Liver (tissue), 9 donors: Measurements from ENCODE around the gene SMTNL2. TPM values are rescaled to one million over a fixed set of nuclear protein-coding genes. Genes with fewer than 3 reads are reported as not detected.

Source experiments
- DNase-seq: peaks from one replicate; pipeline ENCODE4 v3.0.0-alpha.2; 2017; ENCODE audit warnings: low spot score
- H3K27ac ChIP-seq, 2 donors: one replicate each; pipeline ENCODE4 v1.7.0; 2013; ENCODE audit warnings: inconsistent platforms in 2 of 2, low read length in 2 of 2, control low read depth in 1 of 2, low read depth in 1 of 2, mild to moderate bottlenecking in 1 of 2
- H3K27me3 ChIP-seq, 4 donors: one replicate each; pipeline versions ENCODE4 v1.6.1 to v1.7.0; 2013; ENCODE audit warnings: low read length in 3 of 4, inconsistent platforms in 1 of 4, mild to moderate bottlenecking in 1 of 4, moderate library complexity in 1 of 4; ENCODE audit not compliant: control insufficient read depth in 4 of 4, insufficient read depth in 4 of 4
- H3K36me3 ChIP-seq, 4 donors: one replicate each; pipeline versions ENCODE4 v1.6.1 to v1.7.0; 2013; ENCODE audit warnings: low read length in 3 of 4, mild to moderate bottlenecking in 3 of 4, low read depth in 1 of 4, moderate library complexity in 1 of 4; ENCODE audit not compliant: control insufficient read depth in 4 of 4, insufficient read depth in 3 of 4
- H3K4me1 ChIP-seq, 4 donors: one replicate each; pipeline versions ENCODE4 v1.6.1 to v1.7.0; 2013; ENCODE audit warnings: low read length in 3 of 4, mild to moderate bottlenecking in 3 of 4, moderate library complexity in 1 of 4; ENCODE audit not compliant: control insufficient read depth in 4 of 4, insufficient read depth in 4 of 4
- H3K4me3 ChIP-seq, 3 donors: one replicate each; pipeline versions ENCODE4 v1.6.1 to v1.7.0; 2013; ENCODE audit warnings: low read length in 3 of 3, control low read depth in 1 of 3, low read depth in 1 of 3, mild to moderate bottlenecking in 1 of 3
- H3K9ac ChIP-seq, 2 donors: one replicate each; pipeline ENCODE4 v1.7.0; 2013; ENCODE audit warnings: low read length in 2 of 2, mild to moderate bottlenecking in 2 of 2, moderate library complexity in 2 of 2, control low read depth in 1 of 2, low read depth in 1 of 2
- H3K9me3 ChIP-seq, 4 donors: one replicate each; pipeline versions ENCODE4 v1.6.1 to v1.7.0; 2013; ENCODE audit warnings: low read length in 3 of 4; ENCODE audit not compliant: control insufficient read depth in 4 of 4
- EGR1 ChIP-seq, 2 donors: IDR thresholded peaks; 2 replicates each; pipeline ENCODE4 v1.6.1; 2016 to 2018; ENCODE audit warnings: antibody characterized with exemption in 2 of 2, low read depth in 2 of 2
- GABPA ChIP-seq, 2 donors: IDR thresholded peaks in 1 of 2; conservative IDR thresholded peaks in 1 of 2; 2 replicates each; pipeline ENCODE4 v1.6.1; 2016; ENCODE audit warnings: antibody characterized with exemption in 2 of 2, mild to moderate bottlenecking in 1 of 2, moderate library complexity in 1 of 2
- HNF4A ChIP-seq, 2 donors: conservative IDR thresholded peaks; 2 replicates each; pipeline ENCODE4 v1.6.1; 2016; ENCODE audit warnings: antibody characterized with exemption in 2 of 2, mild to moderate bottlenecking in 2 of 2
- HNF4G ChIP-seq: IDR thresholded peaks from 2 replicates; pipeline ENCODE4 v1.6.1; 2016; ENCODE audit warnings: antibody characterized with exemption
- JUND ChIP-seq, 2 donors: IDR thresholded peaks; 2 replicates each; pipeline ENCODE4 v1.6.1; 2016; ENCODE audit warnings: antibody characterized with exemption in 2 of 2
- NR2F2 ChIP-seq: IDR thresholded peaks from 2 replicates; pipeline ENCODE4 v1.6.1; 2016; ENCODE audit warnings: antibody characterized with exemption
- RXRA ChIP-seq, 2 donors: IDR thresholded peaks; 2 replicates each; pipeline ENCODE4 v1.6.1; 2017 to 2018; ENCODE audit warnings: antibody characterized with exemption in 2 of 2, mild to moderate bottlenecking in 1 of 2
- SP1 ChIP-seq: IDR thresholded peaks from 2 replicates; pipeline ENCODE4 v1.6.1; 2018; ENCODE audit warnings: antibody characterized with exemption, mild to moderate bottlenecking
- YY1 ChIP-seq: IDR thresholded peaks from 2 replicates; pipeline ENCODE4 v1.6.1; 2016; ENCODE audit warnings: antibody characterized with exemption, mild to moderate bottlenecking
- WGBS: extraction: QIAGEN DNeasy Blood & Tissue Kit; methylation state at CpG from one replicate; pipeline ENCODE4 v1.1.7; 2013; 5-methylcytosine and 5-hydroxymethylcytosine counted together
- polyA plus RNA-seq, 2 donors: library from polyadenylated mRNA; stranded (reverse) in 1 of 2; unstranded in 1 of 2; fragments of 200-250 nt in 1 of 2; fragments of >200 nt in 1 of 2; fragmentation: Nextera tagmentation in 1 of 2; extraction: Ambion mirVana in 1 of 2; gene quantifications; one replicate each; pipeline versions ENCODE4 v1.2.1 to v1.2.3, GENCODE V29; 2013 to 2015
- total RNA-seq, 2 donors: library from RNA; depleted of rRNA; stranded (reverse); fragments of >200 nt; gene quantifications; one replicate each; pipeline ENCODE4 v1.2.3, GENCODE V29; 2014
- TF ChIP-seq, protein P1 (sequence below): IDR thresholded peaks from 2 replicates; pipeline ENCODE4 v1.6.1; 2016; ENCODE audit warnings: antibody characterized with exemption, mild to moderate bottlenecking
- TF ChIP-seq, protein P2 (sequence below): IDR thresholded peaks from 2 replicates; pipeline ENCODE4 v1.6.1; 2016; ENCODE audit warnings: antibody characterized with exemption
- TF ChIP-seq, protein P3 (sequence below): fragments of 150-350 bp; IDR thresholded peaks from 2 replicates; pipeline ENCODE4 v1.5.1; 2017; ENCODE audit warnings: improper control_type of control experiment, low read depth, low read length; ENCODE audit not compliant: missing input control
- donor health status: healthy.
- donor health status: healthy.
- donor health status: healthy.
- donor health status: healthy.
- donor health status: healthy.

The SMTNL2 gene
- total and polyA plus RNA-seq, 4 donors = 0.13 to 0.29 TPM; not detected in 2

DNA sequence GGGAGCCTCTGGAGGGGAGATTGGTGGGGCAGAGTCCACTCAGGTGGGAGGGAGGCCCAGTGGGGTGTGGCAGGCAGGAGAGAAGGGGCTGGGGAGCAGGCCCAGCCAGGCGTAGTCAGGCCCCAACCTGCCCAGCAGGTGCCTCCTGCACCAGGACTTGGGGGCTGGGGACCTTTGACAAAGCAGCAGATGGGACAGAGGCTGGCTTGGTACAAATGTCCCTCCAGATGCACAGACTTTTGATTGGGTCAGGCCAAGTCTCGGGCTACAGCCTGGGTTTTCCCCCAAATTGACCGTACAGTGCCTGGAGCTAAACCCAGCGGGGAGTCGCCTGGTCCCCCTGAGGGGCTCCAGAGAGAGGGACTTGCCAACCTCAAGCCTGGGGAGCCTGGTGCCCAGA lies 24.4 kb upstream of the SMTNL2 start:
- Histone ChIP-seq H3K27ac (no peak overlapping the region), H3K27me3 (no peaks in the 10 kb centered on the region), H3K36me3 (no peaks in the 10 kb centered on the region), H3K4me3 (no peak overlapping the region), H3K4me1 (peaks cover 2 to 11% (median 5%) of the 10 kb centered on the region in 4 donors), H3K9me3 (no peaks in the 10 kb centered on the region), H3K9ac (no peak overlapping the region)
- no peak for TF ChIP-seq HNF4G
- TF ChIP-seq, protein P1, sequence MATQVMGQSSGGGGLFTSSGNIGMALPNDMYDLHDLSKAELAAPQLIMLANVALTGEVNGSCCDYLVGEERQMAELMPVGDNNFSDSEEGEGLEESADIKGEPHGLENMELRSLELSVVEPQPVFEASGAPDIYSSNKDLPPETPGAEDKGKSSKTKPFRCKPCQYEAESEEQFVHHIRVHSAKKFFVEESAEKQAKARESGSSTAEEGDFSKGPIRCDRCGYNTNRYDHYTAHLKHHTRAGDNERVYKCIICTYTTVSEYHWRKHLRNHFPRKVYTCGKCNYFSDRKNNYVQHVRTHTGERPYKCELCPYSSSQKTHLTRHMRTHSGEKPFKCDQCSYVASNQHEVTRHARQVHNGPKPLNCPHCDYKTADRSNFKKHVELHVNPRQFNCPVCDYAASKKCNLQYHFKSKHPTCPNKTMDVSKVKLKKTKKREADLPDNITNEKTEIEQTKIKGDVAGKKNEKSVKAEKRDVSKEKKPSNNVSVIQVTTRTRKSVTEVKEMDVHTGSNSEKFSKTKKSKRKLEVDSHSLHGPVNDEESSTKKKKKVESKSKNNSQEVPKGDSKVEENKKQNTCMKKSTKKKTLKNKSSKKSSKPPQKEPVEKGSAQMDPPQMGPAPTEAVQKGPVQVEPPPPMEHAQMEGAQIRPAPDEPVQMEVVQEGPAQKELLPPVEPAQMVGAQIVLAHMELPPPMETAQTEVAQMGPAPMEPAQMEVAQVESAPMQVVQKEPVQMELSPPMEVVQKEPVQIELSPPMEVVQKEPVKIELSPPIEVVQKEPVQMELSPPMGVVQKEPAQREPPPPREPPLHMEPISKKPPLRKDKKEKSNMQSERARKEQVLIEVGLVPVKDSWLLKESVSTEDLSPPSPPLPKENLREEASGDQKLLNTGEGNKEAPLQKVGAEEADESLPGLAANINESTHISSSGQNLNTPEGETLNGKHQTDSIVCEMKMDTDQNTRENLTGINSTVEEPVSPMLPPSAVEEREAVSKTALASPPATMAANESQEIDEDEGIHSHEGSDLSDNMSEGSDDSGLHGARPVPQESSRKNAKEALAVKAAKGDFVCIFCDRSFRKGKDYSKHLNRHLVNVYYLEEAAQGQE = no peak
- no peak for TF ChIP-seq EGR1 (IDR thresholded peaks at IDR 0.05; ENCODE audit: low read depth in 2 of 2)
- no peak for TF ChIP-seq RXRA (IDR thresholded peaks at IDR 0.05)
- TF ChIP-seq SP1 = no peak
- TF ChIP-seq, protein P2, sequence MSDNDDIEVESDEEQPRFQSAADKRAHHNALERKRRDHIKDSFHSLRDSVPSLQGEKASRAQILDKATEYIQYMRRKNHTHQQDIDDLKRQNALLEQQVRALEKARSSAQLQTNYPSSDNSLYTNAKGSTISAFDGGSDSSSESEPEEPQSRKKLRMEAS = no peak
- TF ChIP-seq, protein P3, sequence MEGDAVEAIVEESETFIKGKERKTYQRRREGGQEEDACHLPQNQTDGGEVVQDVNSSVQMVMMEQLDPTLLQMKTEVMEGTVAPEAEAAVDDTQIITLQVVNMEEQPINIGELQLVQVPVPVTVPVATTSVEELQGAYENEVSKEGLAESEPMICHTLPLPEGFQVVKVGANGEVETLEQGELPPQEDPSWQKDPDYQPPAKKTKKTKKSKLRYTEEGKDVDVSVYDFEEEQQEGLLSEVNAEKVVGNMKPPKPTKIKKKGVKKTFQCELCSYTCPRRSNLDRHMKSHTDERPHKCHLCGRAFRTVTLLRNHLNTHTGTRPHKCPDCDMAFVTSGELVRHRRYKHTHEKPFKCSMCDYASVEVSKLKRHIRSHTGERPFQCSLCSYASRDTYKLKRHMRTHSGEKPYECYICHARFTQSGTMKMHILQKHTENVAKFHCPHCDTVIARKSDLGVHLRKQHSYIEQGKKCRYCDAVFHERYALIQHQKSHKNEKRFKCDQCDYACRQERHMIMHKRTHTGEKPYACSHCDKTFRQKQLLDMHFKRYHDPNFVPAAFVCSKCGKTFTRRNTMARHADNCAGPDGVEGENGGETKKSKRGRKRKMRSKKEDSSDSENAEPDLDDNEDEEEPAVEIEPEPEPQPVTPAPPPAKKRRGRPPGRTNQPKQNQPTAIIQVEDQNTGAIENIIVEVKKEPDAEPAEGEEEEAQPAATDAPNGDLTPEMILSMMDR = no peak
- TF ChIP-seq YY1 = no peak
- TF ChIP-seq JUND (IDR thresholded peaks at IDR 0.05) = no peak
- TF ChIP-seq GABPA (IDR thresholded peaks at IDR 0.05 in 1 of 2, conservative IDR thresholded peaks at IDR 0.05 in 1 of 2) = no peak
- 91% methylated on average over 5 of the region's 5 CpGs for WGBS
- no peak for DNase-seq

DNA sequence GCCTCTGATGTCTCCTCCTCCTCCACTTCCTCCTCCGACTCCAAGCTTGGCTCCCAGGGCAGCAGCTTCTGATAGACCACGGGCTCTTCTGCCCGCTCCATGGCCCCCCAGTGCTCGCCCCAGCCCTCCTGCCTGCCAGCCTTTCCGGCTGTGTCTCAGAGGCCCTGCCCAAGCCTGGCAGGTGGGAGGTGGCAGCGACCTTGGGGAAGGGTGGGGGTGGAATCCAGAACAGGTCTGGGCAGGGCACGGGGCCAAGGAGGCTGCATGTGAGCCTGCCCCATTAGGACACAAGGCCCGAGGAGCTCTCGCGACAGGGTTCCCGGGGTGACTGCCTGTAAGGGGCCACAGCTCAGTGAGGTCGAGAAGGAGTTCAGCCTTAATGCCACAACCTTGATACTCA lies 23.9 kb upstream of the SMTNL2 start, which contains the start of gene GGT6:
GGT6 (minus strand) TSS at position 157 of the 400 bp plus-strand sequence; CDS start at position 101, 56 bp downstream.
- 78% methylated on average over 12 of the region's 12 CpGs for WGBS
- Histone ChIP-seq H3K36me3 (no peaks in the 10 kb centered on the region), H3K27ac (no peak within 1 kb of the TSS), H3K27me3 (no peaks in the 10 kb centered on the region), H3K4me1 (peaks cover 2 to 12% (median 5%) of the 10 kb centered on the region in 4 donors), H3K4me3 (no peak within 1 kb of the TSS), H3K9ac (no peak within 1 kb of the TSS), H3K9me3 (no peaks in the 10 kb centered on the region)
- DNase-seq = no peak
- TF ChIP-seq EGR1 (IDR thresholded peaks at IDR 0.05; ENCODE audit: low read depth in 2 of 2) (no peak), RXRA (IDR thresholded peaks at IDR 0.05) (no peak), HNF4A (conservative IDR thresholded peaks at IDR 0.05) (no peak), NR2F2 (no peak)
- TF ChIP-seq, protein P1 = no peak
